ENCODE data around the gene KCMF1.
A peak's percentile ranks its signal among the peaks of the same experiment; 100 is the strongest.
"Not testable (repeated sequence)": the region's sequence is repeated elsewhere in the genome, so short reads cannot be mapped to it uniquely, and the experiment has no call there.

KCMF1 gene

GRCh38 chr2:84970868-84971509 lies at the start of gene KCMF1:
TSS of gene KCMF1 (plus strand) at chr2:84971161. CDS start at chr2:84971452, 291 bp downstream.
- DNase-seq (ENCODE audit: low read depth): peak; percentile 58

GRCh38 chr2:84923009-84923408 lies 48.0 kb upstream of the KCMF1 start:
- DNase-seq (ENCODE audit: low read depth): no peak

GRCh38 chr2:84924173-84925106 lies 46.5 kb upstream of the KCMF1 start:
- DNase-seq (ENCODE audit: low read depth): no peak

- DNase-seq (ENCODE audit: low read depth): no peak
These were observed 45.6 kb upstream of the KCMF1 start for GRCh38 chr2:84925336-84925723.

- DNase-seq (ENCODE audit: low read depth): peak; percentile 100
These were observed 45.1 kb upstream of the KCMF1 start for GRCh38 chr2:84925724-84926376.

GRCh38 chr2:84927275-84927627 lies 43.7 kb upstream of the KCMF1 start:
- no peak for DNase-seq (ENCODE audit: low read depth)

GRCh38 chr2:84931384-84931821 lies 39.6 kb upstream of the KCMF1 start:
- DNase-seq (ENCODE audit: low read depth): no peak

GRCh38 chr2:84938194-84938879 lies 32.6 kb upstream of the KCMF1 start:
- no peak for DNase-seq (ENCODE audit: low read depth)

GRCh38 chr2:84939426-84940087 lies 31.4 kb upstream of the KCMF1 start:
- peak; percentile 36 for DNase-seq (ENCODE audit: low read depth)

GRCh38 chr2:84940088-84940470 lies 30.9 kb upstream of the KCMF1 start:
- DNase-seq (ENCODE audit: low read depth): no peak

GRCh38 chr2:84940831-84941412 lies 30.0 kb upstream of the KCMF1 start:
- no peak for DNase-seq (ENCODE audit: low read depth)

GRCh38 chr2:84942166-84942565 lies 28.8 kb upstream of the KCMF1 start:
- no peak for DNase-seq (ENCODE audit: low read depth)

GRCh38 chr2:84942964-84943421 lies 28.0 kb upstream of the KCMF1 start:
- DNase-seq (ENCODE audit: low read depth): no peak

- no peak for DNase-seq (ENCODE audit: low read depth)
These were observed 26.6 kb upstream of the KCMF1 start for GRCh38 chr2:84944295-84944909.

- DNase-seq (ENCODE audit: low read depth): not testable (repeated sequence)
These were observed 25.1 kb upstream of the KCMF1 start for GRCh38 chr2:84945838-84946203.

GRCh38 chr2:84946204-84947009 lies 24.6 kb upstream of the KCMF1 start:
- peak; percentile 34 for DNase-seq (ENCODE audit: low read depth)

GRCh38 chr2:84947010-84947593 lies 23.9 kb upstream of the KCMF1 start:
- no peak for DNase-seq (ENCODE audit: low read depth)

GRCh38 chr2:84953535-84953934 lies 17.4 kb upstream of the KCMF1 start:
- no peak for DNase-seq (ENCODE audit: low read depth)

GRCh38 chr2:84954329-84954728 lies 16.6 kb upstream of the KCMF1 start:
- DNase-seq (ENCODE audit: low read depth): no peak
